Adipose tissue (tissue), 3 donors: Measurements from ENCODE around the gene MS4A6A. TPM values are rescaled to one million over a fixed set of nuclear protein-coding genes. Genes with fewer than 3 reads are reported as not detected.
"Not testable (repeated sequence)": the region's sequence is repeated elsewhere in the genome, so short reads cannot be mapped to it uniquely, and the experiment has no call there.

Experiments
- H3K27ac ChIP-seq: one replicate; pipeline ENCODE4 v1.5.1; 2013; ENCODE audit warnings: low read depth, low read length
- WGBS, 3 donors: extraction: QIAGEN DNeasy Blood & Tissue Kit; methylation state at CpG; one replicate each; pipeline ENCODE4 v1.1.7; 2013; 5-methylcytosine and 5-hydroxymethylcytosine counted together
- polyA plus RNA-seq, 3 donors: library from polyadenylated mRNA; stranded (reverse); fragments of 200-250 nt; gene quantifications; one replicate each; pipeline ENCODE4 v1.2.3, GENCODE V29; 2013
- donor health status: healthy with polysubstance abuse.
- donor health status: Bipolar disorder and iron deficiency.
- donor health status: healthy.

MS4A6A gene
- polyA plus RNA-seq, 3 donors, result 13.2 to 84.0 (median 76.3) TPM

GRCh38 chr11:60186128-60186527, 3.2 kb upstream of the MS4A6A start:
- not testable (repeated sequence) for H3K27ac ChIP-seq
- WGBS, 3 donors, result 88 to 93% (median 91%) methylated on average over 2 of the region's 2 CpGs

GRCh38 chr11:60185512-60185827, 2.6 kb upstream of the MS4A6A start:
- H3K27ac ChIP-seq, result not testable (repeated sequence)
- 41 to 46% (median 45%) methylated on average over 2 of the region's 2 CpGs for WGBS, 3 donors

- no peak overlapping the region for H3K27ac ChIP-seq
- 60 to 76% (median 66%) methylated on average over 1 of the region's 1 CpG for WGBS, 3 donors
These were observed 2.1 kb upstream of the MS4A6A start for GRCh38 chr11:60184824-60185511.

- H3K27ac ChIP-seq, result no peak overlapping the region
- 40 to 83% (median 47%) methylated on average over 2 of the region's 2 CpGs for WGBS, 3 donors
These were observed 815 bp upstream of the MS4A6A start for GRCh38 chr11:60183591-60184205.

- WGBS, 3 donors, result 61 to 91% (median 78%) methylated on average over 5 of the region's 5 CpGs
These were observed 7.0 kb downstream of the MS4A6A start for GRCh38 chr11:60175860-60176275.

GRCh38 chr11:60172011-60172410, 10.9 kb downstream of the MS4A6A start:
- no peak overlapping the region for H3K27ac ChIP-seq

More at GRCh38 chr11:60175860-60176275, 7.0 kb downstream of the MS4A6A start:
- no peak overlapping the region for H3K27ac ChIP-seq

GRCh38 chr11:60170566-60170965, 12.3 kb downstream of the MS4A6A start:
- 84 to 96% (median 96%) methylated on average over 1 of the region's 1 CpG for WGBS, 3 donors
- H3K27ac ChIP-seq, result no peak overlapping the region

- H3K27ac ChIP-seq, result no peak overlapping the region
- 70 to 82% (median 75%) methylated on average over 6 of the region's 6 CpGs for WGBS, 3 donors
These were observed 13.5 kb downstream of the MS4A6A start for GRCh38 chr11:60169264-60169915.

- H3K27ac ChIP-seq, result no peak overlapping the region
These were observed 14.6 kb downstream of the MS4A6A start for GRCh38 chr11:60168306-60168705.

GRCh38 chr11:60165951-60166350, 16.9 kb downstream of the MS4A6A start:
- H3K27ac ChIP-seq, result no peak overlapping the region

More at GRCh38 chr11:60168306-60168705, 14.6 kb downstream of the MS4A6A start:
- 81 to 93% (median 86%) methylated on average over 6 of the region's 6 CpGs for WGBS, 3 donors

- WGBS, 3 donors, result 59 to 72% (median 64%) methylated on average over 2 of the region's 2 CpGs
These were observed 17.3 kb downstream of the MS4A6A start for GRCh38 chr11:60165538-60165937.

GRCh38 chr11:60164550-60165075, 18.3 kb downstream of the MS4A6A start:
- H3K27ac ChIP-seq, result no peak overlapping the region
- 77 to 93% (median 88%) methylated on average over 1 of the region's 1 CpG for WGBS, 3 donors

More at GRCh38 chr11:60165538-60165937, 17.3 kb downstream of the MS4A6A start:
- no peak overlapping the region for H3K27ac ChIP-seq

- WGBS, 3 donors, result 71 to 79% (median 77%) methylated on average over 4 of the region's 4 CpGs
- no peak overlapping the region for H3K27ac ChIP-seq
These were observed 21.1 kb downstream of the MS4A6A start for GRCh38 chr11:60161766-60162165.

- 51 to 77% (median 58%) methylated on average over 2 of the region's 2 CpGs for WGBS, 3 donors
- no peak overlapping the region for H3K27ac ChIP-seq
These were observed 21.8 kb downstream of the MS4A6A start for GRCh38 chr11:60161107-60161506.

GRCh38 chr11:60159868-60160267, 23.0 kb downstream of the MS4A6A start:
- no peak overlapping the region for H3K27ac ChIP-seq
- WGBS, 3 donors, result 50 to 61% (median 56%) methylated on average over 1 of the region's 1 CpG

- no peak overlapping the region for H3K27ac ChIP-seq
- WGBS, 3 donors, result 31 to 58% (median 49%) methylated on average over 2 of the region's 2 CpGs
These were observed 23.6 kb downstream of the MS4A6A start for GRCh38 chr11:60159284-60159683.

GRCh38 chr11:60158636-60159035, 24.2 kb downstream of the MS4A6A start:
- H3K27ac ChIP-seq, result no peak overlapping the region
- WGBS, 3 donors, result 55 to 70% (median 59%) methylated on average over 3 of the region's 3 CpGs

- H3K27ac ChIP-seq, result no peak overlapping the region
- WGBS, 3 donors, result 53 to 84% (median 55%) methylated on average over 3 of the region's 3 CpGs
These were observed 27.0 kb downstream of the MS4A6A start for GRCh38 chr11:60155931-60156330.

- H3K27ac ChIP-seq, result not testable (repeated sequence)
These were observed 30.2 kb downstream of the MS4A6A start for GRCh38 chr11:60152727-60153126.

GRCh38 chr11:60150279-60150678, 32.6 kb downstream of the MS4A6A start:
- 69 to 88% (median 85%) methylated on average over 1 of the region's 1 CpG for WGBS, 3 donors
- no peak overlapping the region for H3K27ac ChIP-seq
